ENCODE data around the gene SEPTIN7. TPM values are rescaled to one million over a fixed set of nuclear protein-coding genes. Genes with fewer than 3 reads are reported as not detected.

Gene SEPTIN7
- total and polyA plus RNA-seq, 2 of the 13 experiments (the other 11 are each of a cell fraction or from before 2014, with no cell fraction given): 103 to 129 TPM

DNA sequence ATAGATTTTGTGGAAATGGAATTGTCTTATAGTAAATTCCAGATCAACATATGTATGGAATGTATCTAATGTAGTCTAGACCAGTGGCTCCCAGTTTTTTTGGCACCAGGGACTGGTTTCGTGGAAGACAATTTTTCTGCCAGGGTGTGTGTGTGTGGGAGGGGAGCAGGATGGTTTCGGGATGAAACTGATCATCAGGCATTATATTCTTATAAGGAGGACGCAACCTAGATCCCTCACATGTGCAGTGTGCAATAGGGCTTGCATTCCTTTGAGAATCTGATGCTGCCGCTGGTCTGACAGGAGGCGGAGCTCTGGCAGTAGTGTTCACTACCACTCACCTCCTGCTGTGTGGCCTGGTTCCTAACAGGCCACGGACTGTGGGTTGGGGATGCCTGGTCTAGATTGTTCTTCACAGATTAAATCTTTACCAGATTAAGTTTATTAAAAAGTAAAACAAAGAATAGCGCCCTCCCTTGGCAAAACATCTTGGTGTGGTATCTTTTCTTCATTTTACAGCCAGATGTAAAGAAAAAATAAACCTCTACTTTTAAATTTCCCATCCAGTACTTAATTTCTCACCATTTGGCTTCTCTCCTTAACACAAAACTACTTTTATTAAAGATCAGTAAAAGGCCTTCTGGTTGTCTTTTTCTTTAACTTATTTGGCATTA is 48.4 kb downstream of the SEPTIN7 start:
- Histone ChIP-seq H3K4me1 (ENCODE audit: insufficient read depth, low read length) (peaks cover 3% of the 10 kb centered on the region), H3K27ac (ENCODE audit: extremely low read length, insufficient read depth, low read length) (no peak overlapping the region), H3K9ac (ENCODE audit: insufficient read depth, low read depth, low read length) (no peak overlapping the region), H2AFZ (ENCODE audit: low read length) (no peak overlapping the region), H3K9me3 (ENCODE audit: low read length) (no peaks in the 10 kb centered on the region), H4K20me1 (ENCODE audit: insufficient read depth, low read length) (0 out of 2 replicates have a peak, but pooled peaks cover 2% of the 10 kb centered on the region), H3K4me3 (replicated peaks in 1 of 3; ENCODE audit: insufficient read depth in 1 of 3, low read depth in 2 of 3, low read length in 3 of 3) (no peak overlapping the region), H3K36me3 (replicated peaks in 1 of 2; ENCODE audit: control insufficient read depth in 1 of 2, insufficient read depth in 2 of 2, low read length in 2 of 2) (peaks cover 5 to 12% of the 10 kb centered on the region in 2 experiments; a peak in 4 of 5 replicates), H3K4me2 (ENCODE audit: low read depth, low read length) (no peak overlapping the region), H3K79me2 (ENCODE audit: insufficient read depth, low read length) (peaks cover 21% of the 10 kb centered on the region), H3K27me3 (ENCODE audit: control insufficient read depth in 1 of 2, insufficient read depth in 2 of 2, low read length in 2 of 2) (no peaks in the 10 kb centered on the region)
- intact Hi-C loops (cut with micrococcal nuclease; ENCODE audit: unreplicated experiment) (no loop called here), in situ Hi-C loops (cut with HindIII; ENCODE audit: extremely low pct_ligation_motif_present, low pct_unique_long_range_greater_than_20kb) (no loop called here)
- FAIRE-seq (no peak), DNase-seq (ENCODE audit: low spot score) (no peak), ATAC-seq (no peak)
- no TSS peak for BruUV-seq (replicated peaks)
- WGBS (ENCODE audit: low lambda C conversion rate): 98% methylated on average over 7 of the region's 7 CpGs
- no peak for TF ChIP-seq CHD2 (IDR thresholded peaks at IDR 0.05; ENCODE audit: low read depth, low read length)
- TF ChIP-seq ATF5 (CRISPR knock-in tag; IDR thresholded peaks at IDR 0.05; ENCODE audit: low read depth): no peak
- TF ChIP-seq ZNF83 (CRISPR knock-in tag; IDR thresholded peaks at IDR 0.05; ENCODE audit: borderline replicate concordance): no peak
- TF ChIP-seq ZBTB42 (CRISPR knock-in tag; IDR thresholded peaks at IDR 0.05): no peak
- TF ChIP-seq ZNF704 (CRISPR knock-in tag; IDR thresholded peaks at IDR 0.05; ENCODE audit: borderline replicate concordance): no peak
- TF ChIP-seq ZNF235 (CRISPR knock-in tag; IDR thresholded peaks at IDR 0.05; ENCODE audit: borderline replicate concordance): no peak
- no peak for TF ChIP-seq TARDBP (CRISPR knock-in tag; IDR thresholded peaks at IDR 0.05)
- no peak for TF ChIP-seq NFE2L2 (IDR thresholded peaks at IDR 0.05; ENCODE audit: low read length)
- TF ChIP-seq, protein P1, sequence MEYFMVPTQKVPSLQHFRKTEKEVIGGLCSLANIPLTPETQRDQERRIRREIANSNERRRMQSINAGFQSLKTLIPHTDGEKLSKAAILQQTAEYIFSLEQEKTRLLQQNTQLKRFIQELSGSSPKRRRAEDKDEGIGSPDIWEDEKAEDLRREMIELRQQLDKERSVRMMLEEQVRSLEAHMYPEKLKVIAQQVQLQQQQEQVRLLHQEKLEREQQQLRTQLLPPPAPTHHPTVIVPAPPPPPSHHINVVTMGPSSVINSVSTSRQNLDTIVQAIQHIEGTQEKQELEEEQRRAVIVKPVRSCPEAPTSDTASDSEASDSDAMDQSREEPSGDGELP (IDR thresholded peaks at IDR 0.05; ENCODE audit: borderline replicate concordance, low read depth): no peak
- ChIA-PET POLR2A (no interaction called here), CTCF (ENCODE audit: low intra/inter-chr PET ratio, low total read pairs) (no interaction called here)

Measured in HepG2 (cell line).